Activated CD4-positive, alpha-beta memory T cell treated with anti-CD3 and anti-CD28 coated beads for 36 hours (primary cell): ENCODE results near the gene FHIT. TPM values are rescaled to one million over a fixed set of nuclear protein-coding genes. Genes with fewer than 3 reads are reported as not detected.

Experiments used
- CTCF ChIA-PET: fragments of 350-600 bp; sonication (Branson Sonifier 250); formaldehyde crosslinking; loops from one replicate; lab custom pipeline; 2021; ENCODE audit warnings: antibody characterized with exemption, inconsistent platforms; lab: Charles Lee
- POLR2A ChIA-PET: fragments of 350-600 bp; sonication (Branson Sonifier 250); formaldehyde crosslinking; loops from one replicate; lab custom pipeline; 2021; ENCODE audit warnings: antibody characterized with exemption; lab: Charles Lee
- DNase-seq: peaks from one replicate; pipeline ENCODE4 v3.0.0-alpha.2; 2020
- H3K27ac Mint-ChIP-seq: one replicate; pipeline ENCODE4 v1.8.0; 2021; ENCODE audit warnings: mixed read lengths
- H3K27me3 Mint-ChIP-seq: one replicate; pipeline ENCODE4 v1.8.0; 2021; ENCODE audit warnings: mixed read lengths
- H3K36me3 Mint-ChIP-seq: one replicate; pipeline ENCODE4 v1.8.0; 2021; ENCODE audit warnings: mixed read lengths
- H3K4me1 Mint-ChIP-seq: one replicate; pipeline ENCODE4 v1.8.0; 2021; ENCODE audit warnings: low read depth, mixed read lengths
- H3K4me3 Mint-ChIP-seq: one replicate; pipeline ENCODE4 v1.8.0; 2021; ENCODE audit warnings: mild to moderate bottlenecking, mixed read lengths
- H3K9me3 Mint-ChIP-seq: one replicate; pipeline ENCODE4 v1.8.0; 2021; ENCODE audit warnings: mixed read lengths
- intact Hi-C: fragments of 100-400 bp; cut with micrococcal nuclease; formaldehyde crosslinking; loops from one replicate; pipeline ENCODE4 v1.15.1; 2023
- total RNA-seq, 2 experiments: library from RNA; stranded (reverse); gene quantifications; one replicate each; pipeline ENCODE4 v1.2.3, GENCODE V29; 2021

Gene FHIT
- total RNA-seq, 2 experiments from 2014 or later, result 7.2 to 8.7 TPM

DNA sequence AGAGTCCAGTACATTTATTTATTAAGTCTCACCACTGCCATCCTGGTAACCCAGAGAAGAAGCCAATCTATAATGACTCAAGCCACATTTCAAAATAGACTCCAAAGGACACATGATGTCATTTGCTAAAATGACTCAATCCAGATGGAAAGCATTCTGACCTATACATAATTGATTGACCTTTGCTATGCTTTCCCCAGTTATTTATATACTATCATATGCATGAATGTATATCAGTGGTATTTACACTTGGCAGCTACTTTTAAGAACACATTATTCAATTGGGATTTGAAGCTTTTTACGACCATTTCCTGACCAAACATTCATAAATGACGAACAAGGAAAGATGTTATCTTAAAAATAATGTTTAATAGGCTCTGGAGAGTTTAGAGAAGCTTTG lies 297.2 kb downstream of the FHIT start:
- Mint-ChIP-seq H3K27me3 (no peaks in the 10 kb centered on the region), H3K4me3 (no peak overlapping the region), H3K9me3 (peaks cover 24% of the 10 kb centered on the region), H3K27ac (no peak overlapping the region), H3K4me1 (no peaks in the 10 kb centered on the region), H3K36me3 (peaks cover 3% of the 10 kb centered on the region)
- ChIA-PET POLR2A (no interaction called here), CTCF (no interaction called here)
- DNase-seq, result no peak
- intact Hi-C loops, result no loop called here

DNA sequence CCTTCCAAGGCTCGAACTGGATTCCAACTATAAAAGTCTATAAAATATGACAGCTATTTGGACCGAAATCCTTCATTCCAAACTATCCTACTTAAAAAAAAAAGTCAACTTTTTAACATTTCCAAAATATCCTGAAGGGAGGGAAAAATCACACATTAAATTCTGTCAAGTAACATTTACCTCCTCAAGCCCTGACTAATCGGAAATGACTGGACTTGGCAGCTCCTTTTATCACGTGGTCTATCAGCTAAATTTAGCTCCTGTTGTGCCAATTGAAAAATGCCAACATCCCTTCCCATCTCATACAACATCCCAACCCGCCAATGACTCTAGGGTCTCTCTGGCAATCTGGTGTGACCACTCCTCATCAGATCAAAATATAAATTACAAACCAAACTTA lies 297.9 kb downstream of the FHIT start:
- no peaks in the 10 kb centered on the region for H3K27me3 Mint-ChIP-seq
- DNase-seq, result no peak
- ChIA-PET POLR2A (no interaction called here), CTCF (no interaction called here)
- H3K36me3 Mint-ChIP-seq, result peaks cover 3% of the 10 kb centered on the region
- peaks cover 24% of the 10 kb centered on the region for H3K9me3 Mint-ChIP-seq
- H3K4me3 Mint-ChIP-seq, result no peak overlapping the region
- H3K4me1 Mint-ChIP-seq, result no peaks in the 10 kb centered on the region
- intact Hi-C loops, result no loop called here
- H3K27ac Mint-ChIP-seq, result no peak overlapping the region

DNA sequence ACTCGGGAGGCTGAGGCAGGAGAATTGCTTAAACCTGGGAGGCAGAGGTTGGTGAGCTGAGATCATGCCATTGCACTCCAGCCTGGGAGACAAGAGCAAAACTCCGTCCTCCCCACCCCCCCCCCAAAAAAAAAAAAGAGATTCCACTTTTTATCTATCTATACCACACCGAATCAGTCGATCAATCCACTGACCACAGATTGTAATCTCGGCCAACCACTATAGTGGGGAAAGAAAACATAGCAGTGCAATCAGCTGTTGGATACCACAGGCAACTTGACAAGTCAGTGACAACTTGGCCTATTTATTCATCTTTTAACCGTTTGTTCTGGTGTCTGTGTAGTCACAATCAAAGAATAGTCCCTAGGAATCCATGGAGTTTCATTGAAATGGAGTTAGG lies 299.2 kb downstream of the FHIT start:
- Mint-ChIP-seq H3K4me1 (no peaks in the 10 kb centered on the region), H3K27ac (no peak overlapping the region), H3K4me3 (no peak overlapping the region), H3K9me3 (peaks cover 20% of the 10 kb centered on the region), H3K36me3 (peaks cover 2% of the 10 kb centered on the region), H3K27me3 (no peaks in the 10 kb centered on the region)
- ChIA-PET POLR2A (no interaction called here), CTCF (no interaction called here)
- intact Hi-C loops, result no loop called here
- no peak for DNase-seq

DNA sequence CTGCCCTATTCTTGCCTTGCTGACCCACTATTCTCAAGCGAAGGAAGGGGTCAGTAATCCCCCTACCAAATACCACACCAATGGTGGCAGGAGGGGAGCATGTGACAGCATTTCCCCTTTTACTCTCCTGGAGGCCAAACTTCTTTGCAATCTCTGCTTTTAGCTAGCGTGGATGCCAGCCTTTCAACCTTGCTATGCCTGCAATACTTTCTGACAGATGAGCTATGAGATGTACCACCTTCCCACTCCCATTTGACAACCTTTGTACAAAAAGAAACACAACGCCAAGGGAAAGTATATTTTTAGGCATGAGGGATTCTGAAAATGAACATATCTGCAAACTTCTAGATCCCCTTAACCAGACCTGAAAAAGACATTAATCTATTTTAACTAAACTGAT lies 302.1 kb downstream of the FHIT start:
- no peaks in the 10 kb centered on the region for H3K27me3 Mint-ChIP-seq
- CTCF ChIA-PET, result no interaction called here
- intact Hi-C loops, result no loop called here

DNA sequence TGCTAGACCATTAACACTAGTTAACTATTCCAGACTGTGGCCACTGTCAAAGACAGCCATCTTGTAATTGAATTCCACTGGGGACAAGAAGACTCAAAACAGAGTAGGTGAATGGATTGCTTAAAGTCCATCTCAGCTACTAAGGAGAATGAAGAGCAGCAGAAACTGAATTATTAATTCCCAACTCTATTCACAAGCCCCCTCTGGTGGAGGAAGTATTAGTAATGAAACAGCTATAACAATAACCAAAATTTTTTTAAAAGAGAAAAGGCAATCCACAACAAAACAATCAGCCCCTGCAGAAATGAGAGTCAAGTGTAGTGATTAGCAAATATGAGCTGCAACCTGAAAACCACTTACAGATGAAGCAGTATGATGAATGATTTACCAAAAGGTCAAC lies 302.8 kb downstream of the FHIT start:
- Mint-ChIP-seq H3K4me1 (no peaks in the 10 kb centered on the region), H3K27ac (no peak overlapping the region), H3K36me3 (no peaks in the 10 kb centered on the region), H3K9me3 (peaks cover 2% of the 10 kb centered on the region), H3K4me3 (no peak overlapping the region), H3K27me3 (no peaks in the 10 kb centered on the region)
- CTCF ChIA-PET, result no interaction called here
- intact Hi-C loops, result no loop called here
- DNase-seq, result no peak
- POLR2A ChIA-PET, result no interaction called here

More for the DNA sequence above, 302.1 kb downstream of the FHIT start:
- Mint-ChIP-seq H3K4me1 (no peaks in the 10 kb centered on the region), H3K4me3 (no peak overlapping the region), H3K9me3 (peaks cover 8% of the 10 kb centered on the region), H3K36me3 (no peaks in the 10 kb centered on the region), H3K27ac (no peak overlapping the region)
- DNase-seq, result no peak
- POLR2A ChIA-PET, result no interaction called here

DNA sequence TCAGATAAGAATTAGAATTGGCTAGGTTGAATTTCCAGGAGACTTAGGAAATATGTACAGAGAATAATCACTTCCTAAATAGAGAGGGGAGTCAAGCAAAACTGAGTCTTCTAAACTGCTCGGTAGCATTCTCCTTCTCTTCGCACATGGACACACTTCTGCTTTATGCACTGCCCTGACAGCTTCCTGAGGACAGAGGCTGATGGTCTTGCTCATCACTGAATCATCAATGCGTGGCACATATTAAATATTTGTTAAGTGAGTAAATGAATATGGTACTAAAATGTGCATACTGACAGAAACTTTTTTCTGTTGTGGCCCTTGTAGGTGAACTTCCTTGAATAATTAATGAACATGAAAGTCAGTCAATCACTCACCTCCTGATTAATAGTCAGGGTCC lies 315.5 kb downstream of the FHIT start:
- no peak overlapping the region for H3K27ac Mint-ChIP-seq
- DNase-seq, result no peak
- intact Hi-C loops, result no loop called here
- H3K4me3 Mint-ChIP-seq, result no peak overlapping the region
- ChIA-PET CTCF (no interaction called here), POLR2A (no interaction called here)
- H3K36me3 Mint-ChIP-seq, result no peaks in the 10 kb centered on the region
- no peaks in the 10 kb centered on the region for H3K4me1 Mint-ChIP-seq
- no peaks in the 10 kb centered on the region for H3K9me3 Mint-ChIP-seq
- no peaks in the 10 kb centered on the region for H3K27me3 Mint-ChIP-seq

DNA sequence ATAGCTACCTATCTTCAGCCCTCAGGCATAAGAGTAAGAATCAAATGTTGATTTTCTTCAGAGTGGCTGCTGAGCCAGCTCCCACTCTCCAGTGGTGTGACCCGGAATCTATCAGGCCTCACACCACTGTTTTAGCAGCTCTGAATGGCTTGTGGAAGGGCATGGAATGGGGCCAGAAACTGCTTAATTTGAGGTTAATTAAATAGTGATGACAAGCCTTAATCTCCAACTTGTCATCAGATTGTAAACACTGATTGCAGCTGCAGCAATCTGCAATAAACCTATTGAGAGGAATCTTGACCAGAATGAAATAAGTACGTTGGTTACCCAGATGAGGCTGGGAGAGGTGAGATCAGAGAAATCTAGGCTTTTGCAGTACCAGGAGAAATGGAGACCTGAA lies 317.4 kb downstream of the FHIT start:
- ChIA-PET CTCF (no interaction called here), POLR2A (no interaction called here)
- DNase-seq, result no peak
- intact Hi-C loops, result no loop called here
- Mint-ChIP-seq H3K4me1 (no peaks in the 10 kb centered on the region), H3K4me3 (no peak overlapping the region), H3K27ac (no peak overlapping the region), H3K36me3 (no peaks in the 10 kb centered on the region), H3K27me3 (no peaks in the 10 kb centered on the region), H3K9me3 (peaks cover 3% of the 10 kb centered on the region)

DNA sequence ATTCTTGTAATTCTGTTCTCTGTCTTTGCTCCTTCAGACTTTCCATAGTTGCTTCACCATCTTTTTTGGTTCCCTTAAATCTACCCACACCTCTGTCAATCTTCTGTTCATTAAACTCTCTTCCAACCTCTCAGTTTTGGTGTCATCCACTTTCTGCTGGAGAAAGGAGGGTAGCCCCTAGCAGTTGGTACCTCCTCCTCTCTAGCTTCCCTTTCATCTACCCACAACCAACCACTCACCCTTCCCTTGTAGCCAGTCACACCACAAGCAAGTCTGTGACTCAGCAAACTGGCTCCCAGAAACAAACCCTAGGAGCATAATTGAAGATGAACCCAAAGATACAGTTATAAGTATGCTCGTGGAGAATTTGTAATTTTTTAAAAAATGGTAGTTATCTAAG lies 318.6 kb downstream of the FHIT start:
- Mint-ChIP-seq H3K4me1 (no peaks in the 10 kb centered on the region), H3K4me3 (no peak overlapping the region), H3K9me3 (peaks cover 4% of the 10 kb centered on the region), H3K27ac (no peak overlapping the region), H3K36me3 (no peaks in the 10 kb centered on the region), H3K27me3 (no peaks in the 10 kb centered on the region)
- no peak for DNase-seq
- POLR2A ChIA-PET, result no interaction called here
- intact Hi-C loops, result no loop called here
- CTCF ChIA-PET, result no interaction called here

DNA sequence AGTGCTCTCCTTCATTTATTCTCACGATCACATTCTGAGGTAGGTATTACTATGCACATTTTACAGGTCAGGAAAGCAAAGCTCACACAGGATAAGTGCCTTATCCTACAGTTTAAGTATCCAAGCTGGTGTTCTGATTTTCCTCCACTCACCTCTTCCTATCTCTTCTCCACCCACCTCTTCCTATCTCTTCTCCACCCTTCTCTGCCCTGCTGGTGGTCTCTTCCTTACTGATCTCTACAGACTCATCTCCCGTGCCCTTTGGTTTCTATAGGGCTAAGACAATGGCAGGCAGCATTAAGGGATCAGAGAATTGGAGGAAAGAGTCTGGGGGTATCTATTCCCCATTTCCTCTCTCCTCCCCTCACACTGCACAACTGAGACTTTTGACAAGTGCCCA lies 319.1 kb downstream of the FHIT start:
- intact Hi-C loops, result no loop called here
- peaks cover 4% of the 10 kb centered on the region for H3K9me3 Mint-ChIP-seq
- CTCF ChIA-PET, result no interaction called here

DNA sequence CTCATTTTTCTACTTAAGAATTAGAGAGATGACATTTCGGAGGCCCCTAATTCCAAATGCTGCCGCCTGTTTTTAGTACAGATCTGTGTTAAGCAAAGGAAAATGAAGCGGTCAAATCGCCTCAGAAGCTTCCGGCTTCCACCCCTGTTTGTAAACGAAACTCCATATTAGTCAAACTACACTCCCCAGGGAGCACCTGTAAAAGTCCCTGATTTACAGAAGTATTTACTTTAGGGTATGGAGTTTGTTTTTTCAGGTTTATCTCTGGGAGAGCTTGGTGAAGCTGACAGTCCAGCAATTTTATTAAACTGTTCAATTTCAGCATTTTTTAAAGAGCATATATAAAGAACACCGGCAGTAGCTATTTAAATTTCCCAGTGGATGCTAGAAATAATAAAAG lies 319.8 kb downstream of the FHIT start:
- Mint-ChIP-seq H3K36me3 (peaks cover 2% of the 10 kb centered on the region), H3K4me1 (no peaks in the 10 kb centered on the region), H3K9me3 (peaks cover 5% of the 10 kb centered on the region), H3K4me3 (no peak overlapping the region), H3K27ac (no peak overlapping the region), H3K27me3 (no peaks in the 10 kb centered on the region)
- DNase-seq, result no peak
- CTCF ChIA-PET, result no interaction called here
- intact Hi-C loops, result no loop called here
- POLR2A ChIA-PET, result no interaction called here

More for the DNA sequence above, 319.1 kb downstream of the FHIT start:
- Mint-ChIP-seq H3K4me3 (no peak overlapping the region), H3K27me3 (no peaks in the 10 kb centered on the region), H3K36me3 (no peaks in the 10 kb centered on the region), H3K27ac (no peak overlapping the region), H3K4me1 (no peaks in the 10 kb centered on the region)
- no peak for DNase-seq
- POLR2A ChIA-PET, result no interaction called here

DNA sequence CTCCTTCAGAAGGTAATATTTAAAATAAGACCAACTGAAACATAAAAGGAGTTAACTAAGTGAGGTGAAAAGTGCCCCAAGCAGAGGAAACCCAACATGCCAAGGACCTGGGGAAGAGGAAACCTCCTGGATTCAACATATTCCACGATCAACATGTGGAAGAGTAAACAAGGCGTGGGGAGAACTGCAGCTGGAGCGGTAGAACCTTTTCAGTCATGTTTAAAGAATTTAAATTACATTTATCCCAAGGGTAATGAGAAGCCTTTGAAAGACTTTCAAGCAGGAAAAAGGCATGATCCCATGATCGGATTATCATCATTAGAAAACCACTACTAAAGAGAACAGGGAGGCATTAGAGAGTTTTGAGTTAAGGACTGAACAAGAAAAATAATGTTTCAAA lies 330.7 kb downstream of the FHIT start:
- Mint-ChIP-seq H3K4me3 (no peak overlapping the region), H3K9me3 (no peaks in the 10 kb centered on the region), H3K27me3 (no peaks in the 10 kb centered on the region), H3K36me3 (no peaks in the 10 kb centered on the region), H3K27ac (no peak overlapping the region), H3K4me1 (no peaks in the 10 kb centered on the region)
- no peak for DNase-seq
- ChIA-PET POLR2A (no interaction called here), CTCF (no interaction called here)
- intact Hi-C loops, result no loop called here

DNA sequence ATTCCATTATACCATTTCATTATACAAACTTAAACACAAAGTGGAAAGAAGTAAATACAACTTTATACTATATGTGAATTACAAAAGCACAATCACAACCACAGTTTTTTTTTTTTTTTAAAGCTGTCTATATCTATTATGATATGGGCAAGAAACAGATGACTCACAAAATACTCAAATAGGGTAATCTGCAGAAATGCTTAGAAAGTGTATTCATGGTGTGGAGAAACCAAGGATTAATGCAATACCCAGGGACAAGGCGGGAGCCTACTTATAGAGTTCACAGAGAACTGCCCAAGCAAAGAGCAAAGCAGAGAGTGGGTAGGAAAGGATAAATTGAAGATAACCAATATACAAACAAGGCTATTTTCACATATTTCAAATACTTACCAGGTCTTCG lies 332.0 kb downstream of the FHIT start:
- Mint-ChIP-seq H3K9me3 (no peaks in the 10 kb centered on the region), H3K4me3 (no peak overlapping the region), H3K27ac (no peak overlapping the region), H3K4me1 (no peaks in the 10 kb centered on the region), H3K36me3 (no peaks in the 10 kb centered on the region), H3K27me3 (no peaks in the 10 kb centered on the region)
- ChIA-PET CTCF (no interaction called here), POLR2A (no interaction called here)
- intact Hi-C loops, result no loop called here
- DNase-seq, result no peak

DNA sequence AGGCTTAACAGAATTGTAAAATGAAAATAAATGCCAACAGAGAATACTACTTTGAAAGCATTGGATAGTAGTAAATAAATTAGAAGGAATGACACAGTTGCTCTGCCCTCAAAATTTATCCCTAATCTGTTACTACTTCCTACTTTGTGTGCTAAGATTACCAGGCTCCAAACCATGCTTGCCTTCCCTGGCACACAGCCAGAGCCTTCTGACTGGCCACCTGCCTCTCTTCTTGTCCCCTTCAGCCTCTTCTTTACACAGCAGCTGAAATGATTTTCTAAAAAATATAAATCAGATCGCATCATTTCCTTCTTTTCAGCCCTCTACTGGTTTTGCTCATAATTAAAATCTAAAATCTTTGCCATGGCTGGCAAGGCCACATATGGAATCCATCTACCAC lies 334.1 kb downstream of the FHIT start:
- DNase-seq, result no peak
- Mint-ChIP-seq H3K36me3 (no peaks in the 10 kb centered on the region), H3K4me1 (no peaks in the 10 kb centered on the region), H3K27ac (no peak overlapping the region), H3K9me3 (no peaks in the 10 kb centered on the region), H3K27me3 (no peaks in the 10 kb centered on the region), H3K4me3 (no peak overlapping the region)
- POLR2A ChIA-PET, result no interaction called here
- intact Hi-C loops, result no loop called here
- CTCF ChIA-PET, result interaction anchor here (0.6 kb wide), 1 partner anchor 9 kb away, joined by 3 read pairs; no protein-coding TSS in a partner anchor

DNA sequence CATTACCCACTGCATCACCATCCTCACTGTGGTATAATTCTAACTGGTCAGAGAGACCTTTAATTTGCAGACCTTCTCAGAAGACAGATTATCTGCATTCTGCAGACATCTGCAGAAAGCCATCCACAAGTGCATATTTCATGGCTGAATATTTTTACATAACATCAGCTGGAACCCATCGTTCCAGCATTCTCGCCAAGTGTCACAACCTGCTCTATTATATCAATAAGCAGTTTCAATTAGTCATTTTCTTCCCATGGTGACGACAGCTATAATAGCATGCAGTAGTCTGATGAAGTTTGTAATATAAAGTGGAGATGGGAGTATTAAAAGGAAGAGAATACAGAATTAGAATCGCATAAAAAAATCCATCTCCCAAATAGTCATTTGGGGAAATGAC lies 334.7 kb downstream of the FHIT start:
- Mint-ChIP-seq H3K9me3 (no peaks in the 10 kb centered on the region), H3K4me3 (no peak overlapping the region), H3K27ac (no peak overlapping the region), H3K36me3 (no peaks in the 10 kb centered on the region), H3K27me3 (no peaks in the 10 kb centered on the region), H3K4me1 (no peaks in the 10 kb centered on the region)
- no peak for DNase-seq
- intact Hi-C loops, result no loop called here
- POLR2A ChIA-PET, result no interaction called here
- CTCF ChIA-PET, result no interaction called here
